Stimulated activated CD4-positive, alpha-beta T cell treated with anti-CD3 and anti-CD28 coated beads, Interleukin-2, amount 100 ng/mL, for 48 hours (primary cell): ENCODE data around the gene KRTAP10-2.

ENCODE experiments used
- DNase-seq, 2 donors: peaks; one replicate each; pipeline ENCODE4 v3.0.0-alpha.2; 2020

KRTAP10-2 gene

GRCh38 chr21:44524414-44525371 is 26.6 kb downstream of the KRTAP10-2 start:
- DNase-seq, result no peak

GRCh38 chr21:44523567-44524413 is 27.5 kb downstream of the KRTAP10-2 start:
- DNase-seq, result no peak

- DNase-seq, result no peak
Measured at GRCh38 chr21:44522753-44523204, 28.5 kb downstream of the KRTAP10-2 start.

- no peak for DNase-seq
Measured at GRCh38 chr21:44521928-44522752, 29.2 kb downstream of the KRTAP10-2 start.

GRCh38 chr21:44521301-44521927 is 29.9 kb downstream of the KRTAP10-2 start:
- no peak for DNase-seq

- DNase-seq, result no peak
Measured at GRCh38 chr21:44520326-44521300, 30.7 kb downstream of the KRTAP10-2 start.

GRCh38 chr21:44519346-44520325 is 31.7 kb downstream of the KRTAP10-2 start:
- DNase-seq, result no peak

GRCh38 chr21:44518686-44519085 is 32.6 kb downstream of the KRTAP10-2 start:
- DNase-seq, result no peak

- DNase-seq, result no peak
Measured at GRCh38 chr21:44517175-44517899, 34.0 kb downstream of the KRTAP10-2 start.

GRCh38 chr21:44516828-44517174 is 34.5 kb downstream of the KRTAP10-2 start:
- no peak for DNase-seq

GRCh38 chr21:44516342-44516741 is 35.0 kb downstream of the KRTAP10-2 start:
- DNase-seq, result no peak

- DNase-seq, result no peak
Measured at GRCh38 chr21:44515359-44516165, 35.7 kb downstream of the KRTAP10-2 start.

- no peak for DNase-seq
Measured at GRCh38 chr21:44514746-44515358, 36.5 kb downstream of the KRTAP10-2 start.

- no peak for DNase-seq
Measured at GRCh38 chr21:44514218-44514520, 37.1 kb downstream of the KRTAP10-2 start.

- DNase-seq, result no peak
Measured at GRCh38 chr21:44513389-44514217, 37.7 kb downstream of the KRTAP10-2 start.

- no peak for DNase-seq
Measured at GRCh38 chr21:44512496-44513388, 38.6 kb downstream of the KRTAP10-2 start.
